HEK293 (cell line): ENCODE results near the gene SHCBP1L.

Experiments used
- CTCF ChIA-PET: fragments of 350-600 bp; formaldehyde crosslinking; extraction: SDS; loops from one replicate; lab custom pipeline; 2021; ENCODE audit warnings: antibody characterized with exemption; lab: Yijun Ruan, JAX
- POLR2A ChIA-PET: fragments of 300-600 bp; formaldehyde crosslinking; extraction: SDS; loops from one replicate; lab custom pipeline; 2020; ENCODE audit warnings: antibody characterized with exemption, inconsistent platforms; lab: Yijun Ruan, JAX
- H3K27ac ChIP-seq: fragments of 200-500 bp; sonication (Bioruptor generic); 2 replicates; pipeline ENCODE4 v1.5.1; 2014; ENCODE audit warnings: low read depth, low read length, control low read depth, inconsistent platforms; ENCODE audit errors: extremely low read depth
- H3K36me3 ChIP-seq, 2 experiments: fragments of 200-500 bp in 1 of 2; sonication (Bioruptor generic) in 1 of 2; 1 replicate in 1 of 2; 2 replicates in 1 of 2; pipeline ENCODE4 v1.5.1; 2014 to 2017; ENCODE audit warnings: inconsistent platforms in 2 of 2, low read length in 2 of 2; ENCODE audit not compliant: control insufficient read depth in 2 of 2, insufficient read depth in 1 of 2
- H3K4me1 ChIP-seq: fragments of 200-500 bp; sonication (Bioruptor generic); 2 replicates; pipeline ENCODE4 v1.5.1; 2014; ENCODE audit warnings: mild to moderate bottlenecking, low read length, inconsistent platforms; ENCODE audit not compliant: control insufficient read depth, insufficient read depth
- H3K4me3 ChIP-seq: 2 replicates; pipeline ENCODE4 v1.5.1; 2011; ENCODE audit warnings: low read depth, mild to moderate bottlenecking, control low read depth, low read length, moderate library complexity
- H3K9me3 ChIP-seq: fragments of 200-500 bp; sonication (Bioruptor generic); 2 replicates; pipeline ENCODE4 v1.5.1; 2014; ENCODE audit warnings: low read depth, low read length, inconsistent platforms; ENCODE audit not compliant: control insufficient read depth, insufficient read depth
- KLF7 ChIP-seq: fragments of 450-650 bp; formaldehyde crosslinking; IDR thresholded peaks from 2 replicates; pipeline ENCODE4 v1.5.1; 2016; ENCODE audit warnings: missing biosample characterization, missing genetic modification characterization, borderline replicate concordance
- SCRT2 ChIP-seq: fragments of 450-650 bp; formaldehyde crosslinking; IDR thresholded peaks from 2 replicates; pipeline ENCODE4 v1.5.1; 2016; ENCODE audit warnings: missing biosample characterization, missing genetic modification characterization
- SP7 ChIP-seq: fragments of 450-650 bp; formaldehyde crosslinking; IDR thresholded peaks from 2 replicates; pipeline ENCODE4 v1.5.1; 2016; ENCODE audit warnings: missing biosample characterization, missing genetic modification characterization
- ZBTB8A ChIP-seq: fragments of 450-650 bp; formaldehyde crosslinking; IDR thresholded peaks from 2 replicates; pipeline ENCODE4 v1.5.1; 2016; ENCODE audit warnings: missing biosample characterization, missing genetic modification characterization
- ZNF157 ChIP-seq: fragments of 450-650 bp; formaldehyde crosslinking; IDR thresholded peaks from 2 replicates; pipeline ENCODE4 v1.5.1; 2016; ENCODE audit warnings: missing biosample characterization, missing genetic modification characterization
- ZNF16 ChIP-seq: fragments of 450-650 bp; formaldehyde crosslinking; IDR thresholded peaks from 2 replicates; pipeline ENCODE4 v1.5.1; 2016; ENCODE audit warnings: low read depth, missing biosample characterization, missing genetic modification characterization
- ZNF174 ChIP-seq: fragments of 450-650 bp; formaldehyde crosslinking; IDR thresholded peaks from 2 replicates; pipeline ENCODE4 v1.5.0; 2017; ENCODE audit warnings: missing biosample characterization, mild to moderate bottlenecking, missing genetic modification characterization
- ZNF335 ChIP-seq: fragments of 450-650 bp; formaldehyde crosslinking; conservative IDR thresholded peaks from 2 replicates; pipeline ENCODE4 v1.5.1; 2016; ENCODE audit warnings: missing biosample characterization, missing genetic modification characterization
- ZNF354C ChIP-seq: fragments of 450-650 bp; formaldehyde crosslinking; IDR thresholded peaks from 2 replicates; pipeline ENCODE4 v1.5.1; 2016; ENCODE audit warnings: missing biosample characterization, missing genetic modification characterization, low read depth, borderline replicate concordance
- ZNF391 ChIP-seq: fragments of 450-650 bp; formaldehyde crosslinking; IDR thresholded peaks from 2 replicates; pipeline ENCODE4 v1.5.1; 2016; ENCODE audit warnings: low read depth, missing biosample characterization, missing genetic modification characterization, borderline replicate concordance
- ZNF48 ChIP-seq: fragments of 450-650 bp; formaldehyde crosslinking; IDR thresholded peaks from 2 replicates; pipeline ENCODE4 v1.5.1; 2016; ENCODE audit warnings: missing biosample characterization, missing genetic modification characterization
- ZNF514 ChIP-seq: fragments of 450-650 bp; formaldehyde crosslinking; IDR thresholded peaks from 2 replicates; pipeline ENCODE4 v1.5.1; 2016; ENCODE audit warnings: missing biosample characterization, missing genetic modification characterization
- ZNF600 ChIP-seq: fragments of 450-650 bp; formaldehyde crosslinking; IDR thresholded peaks from 2 replicates; pipeline ENCODE4 v1.5.1; 2016; ENCODE audit warnings: missing biosample characterization, missing genetic modification characterization
- ZNF610 ChIP-seq: fragments of 450-650 bp; formaldehyde crosslinking; IDR thresholded peaks from 2 replicates; pipeline ENCODE4 v1.5.1; 2016; ENCODE audit warnings: missing biosample characterization, missing genetic modification characterization, borderline replicate concordance
- ZNF623 ChIP-seq: fragments of 450-650 bp; formaldehyde crosslinking; IDR thresholded peaks from 2 replicates; pipeline ENCODE4 v1.5.1; 2016; ENCODE audit warnings: missing biosample characterization, missing genetic modification characterization
- ZNF629 ChIP-seq: fragments of 450-650 bp; formaldehyde crosslinking; IDR thresholded peaks from 2 replicates; pipeline ENCODE4 v1.5.1; 2017; ENCODE audit warnings: missing biosample characterization, missing genetic modification characterization
- ZNF785 ChIP-seq: fragments of 450-650 bp; formaldehyde crosslinking; IDR thresholded peaks from 2 replicates; pipeline ENCODE4 v1.5.1; 2016; ENCODE audit warnings: missing biosample characterization, missing genetic modification characterization
- ZNF843 ChIP-seq: fragments of 450-650 bp; formaldehyde crosslinking; IDR thresholded peaks from 2 replicates; pipeline ENCODE4 v1.5.1; 2016; ENCODE audit warnings: missing biosample characterization, missing genetic modification characterization
- TF ChIP-seq, protein P1 (sequence below): fragments of 450-650 bp; formaldehyde crosslinking; IDR thresholded peaks from 2 replicates; pipeline ENCODE4 v1.5.1; 2016; ENCODE audit warnings: missing biosample characterization, missing genetic modification characterization, low read depth
- TF ChIP-seq, protein P2 (sequence below): fragments of 450-650 bp; formaldehyde crosslinking; IDR thresholded peaks from 2 replicates; pipeline ENCODE4 v1.5.1; 2016; ENCODE audit warnings: missing biosample characterization, missing genetic modification characterization
- TF ChIP-seq, protein P3 (sequence below): fragments of 450-650 bp; formaldehyde crosslinking; IDR thresholded peaks from 2 replicates; pipeline ENCODE4 v1.5.1; 2016; ENCODE audit warnings: missing biosample characterization, missing genetic modification characterization
- TF ChIP-seq, protein P4 (sequence below): fragments of 450-650 bp; formaldehyde crosslinking; IDR thresholded peaks from 2 replicates; pipeline ENCODE4 v1.5.1; 2016; ENCODE audit warnings: missing biosample characterization, missing genetic modification characterization
- TF ChIP-seq, protein P5 (sequence below): fragments of 450-650 bp; formaldehyde crosslinking; IDR thresholded peaks from 2 replicates; pipeline ENCODE4 v1.5.1; 2016; ENCODE audit warnings: missing biosample characterization, missing genetic modification characterization

The SHCBP1L gene

DNA sequence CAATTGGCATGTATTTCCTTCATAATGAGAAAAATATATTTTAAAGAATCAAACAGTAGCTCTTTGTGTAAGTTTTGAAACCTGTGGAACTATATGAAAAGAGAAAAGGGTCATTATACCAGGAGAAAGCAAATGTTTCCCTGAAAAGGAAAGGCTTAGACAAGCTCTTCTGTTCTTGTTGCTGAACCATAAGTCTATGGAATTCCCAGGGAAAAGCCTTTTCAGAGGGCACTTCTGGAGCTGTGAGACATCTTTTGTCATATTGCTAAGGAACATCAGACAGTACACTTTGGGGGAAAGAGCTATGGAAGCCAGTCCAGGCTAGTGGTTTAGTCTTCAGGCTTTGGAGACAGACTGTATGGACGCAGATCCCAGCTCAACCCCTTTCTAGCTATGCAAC, 12.1 kb upstream of the SHCBP1L start (continued):
- TF ChIP-seq, protein P1, sequence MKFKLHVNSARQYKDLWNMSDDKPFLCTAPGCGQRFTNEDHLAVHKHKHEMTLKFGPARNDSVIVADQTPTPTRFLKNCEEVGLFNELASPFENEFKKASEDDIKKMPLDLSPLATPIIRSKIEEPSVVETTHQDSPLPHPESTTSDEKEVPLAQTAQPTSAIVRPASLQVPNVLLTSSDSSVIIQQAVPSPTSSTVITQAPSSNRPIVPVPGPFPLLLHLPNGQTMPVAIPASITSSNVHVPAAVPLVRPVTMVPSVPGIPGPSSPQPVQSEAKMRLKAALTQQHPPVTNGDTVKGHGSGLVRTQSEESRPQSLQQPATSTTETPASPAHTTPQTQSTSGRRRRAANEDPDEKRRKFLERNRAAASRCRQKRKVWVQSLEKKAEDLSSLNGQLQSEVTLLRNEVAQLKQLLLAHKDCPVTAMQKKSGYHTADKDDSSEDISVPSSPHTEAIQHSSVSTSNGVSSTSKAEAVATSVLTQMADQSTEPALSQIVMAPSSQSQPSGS (tag by site-specific recombination), result no peak
- no peak for TF ChIP-seq ZNF785 (tag by site-specific recombination)
- TF ChIP-seq SCRT2 (tag by site-specific recombination), result no peak
- TF ChIP-seq, protein P2, sequence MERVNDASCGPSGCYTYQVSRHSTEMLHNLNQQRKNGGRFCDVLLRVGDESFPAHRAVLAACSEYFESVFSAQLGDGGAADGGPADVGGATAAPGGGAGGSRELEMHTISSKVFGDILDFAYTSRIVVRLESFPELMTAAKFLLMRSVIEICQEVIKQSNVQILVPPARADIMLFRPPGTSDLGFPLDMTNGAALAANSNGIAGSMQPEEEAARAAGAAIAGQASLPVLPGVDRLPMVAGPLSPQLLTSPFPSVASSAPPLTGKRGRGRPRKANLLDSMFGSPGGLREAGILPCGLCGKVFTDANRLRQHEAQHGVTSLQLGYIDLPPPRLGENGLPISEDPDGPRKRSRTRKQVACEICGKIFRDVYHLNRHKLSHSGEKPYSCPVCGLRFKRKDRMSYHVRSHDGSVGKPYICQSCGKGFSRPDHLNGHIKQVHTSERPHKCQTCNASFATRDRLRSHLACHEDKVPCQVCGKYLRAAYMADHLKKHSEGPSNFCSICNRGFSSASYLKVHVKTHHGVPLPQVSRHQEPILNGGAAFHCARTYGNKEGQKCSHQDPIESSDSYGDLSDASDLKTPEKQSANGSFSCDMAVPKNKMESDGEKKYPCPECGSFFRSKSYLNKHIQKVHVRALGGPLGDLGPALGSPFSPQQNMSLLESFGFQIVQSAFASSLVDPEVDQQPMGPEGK, result no peak
- no peak for TF ChIP-seq ZNF623
- TF ChIP-seq, protein P3, sequence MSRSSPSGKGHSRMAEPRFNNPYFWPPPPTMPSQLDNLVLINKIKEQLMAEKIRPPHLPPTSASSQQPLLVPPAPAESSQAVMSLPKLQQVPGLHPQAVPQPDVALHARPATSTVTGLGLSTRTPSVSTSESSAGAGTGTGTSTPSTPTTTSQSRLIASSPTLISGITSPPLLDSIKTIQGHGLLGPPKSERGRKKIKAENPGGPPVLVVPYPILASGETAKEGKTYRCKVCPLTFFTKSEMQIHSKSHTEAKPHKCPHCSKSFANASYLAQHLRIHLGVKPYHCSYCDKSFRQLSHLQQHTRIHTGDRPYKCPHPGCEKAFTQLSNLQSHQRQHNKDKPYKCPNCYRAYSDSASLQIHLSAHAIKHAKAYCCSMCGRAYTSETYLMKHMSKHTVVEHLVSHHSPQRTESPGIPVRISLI, result no peak
- TF ChIP-seq ZNF174 (tag by site-specific recombination), result no peak
- TF ChIP-seq ZNF514, result no peak
- TF ChIP-seq ZNF391 (tag by site-specific recombination), result no peak
- TF ChIP-seq ZNF843 (tag by site-specific recombination), result no peak
- TF ChIP-seq ZNF610 (tag by site-specific recombination), result no peak
- no peak for TF ChIP-seq KLF7 (tag by site-specific recombination)

DNA sequence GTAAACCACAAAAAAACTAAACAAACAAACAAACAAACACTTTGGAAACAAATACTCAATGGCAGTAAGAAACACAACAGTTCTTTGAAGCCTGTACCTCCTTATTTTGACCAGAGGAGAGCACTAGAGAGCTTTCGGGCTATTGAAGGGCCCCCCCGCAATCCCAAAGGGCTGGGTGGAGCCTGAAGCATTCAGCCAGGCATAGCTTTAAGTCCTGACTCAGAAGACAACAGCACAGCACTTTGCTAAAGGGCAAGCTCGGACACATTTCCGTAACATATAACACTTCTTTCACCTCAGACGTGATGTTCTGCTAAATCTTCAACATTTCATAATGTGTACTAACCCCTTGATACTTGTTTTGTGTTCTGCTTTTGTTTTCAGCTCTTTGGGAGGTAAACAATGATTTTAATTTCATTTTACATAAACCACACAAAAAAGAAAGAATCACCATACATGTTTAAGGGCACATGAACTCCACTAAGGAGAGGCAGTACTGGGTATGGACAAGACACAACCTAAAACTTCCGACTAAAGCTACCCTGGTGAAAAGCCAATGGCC, 9.7 kb upstream of the SHCBP1L start:
- H3K9me3 ChIP-seq, result no peaks in the 10 kb centered on the region
- H3K4me1 ChIP-seq, result no peaks in the 10 kb centered on the region
- H3K4me3 ChIP-seq, result peak overlapping the region; percentile 9; the same call in 1 of the 2 replicates
- ChIA-PET CTCF (interaction anchor here (0.5 to 2.4 kb wide), 46 partner anchors 9 to 875 kb away, joined by 3 to 20 read pairs (median 4); partner anchors contain the start of gene SHCBP1L), POLR2A (interaction anchor here (0.8 to 1.1 kb wide), 3 partner anchors 61 to 177 kb away, joined by 3 to 5 read pairs (median 4); no protein-coding TSS in a partner anchor)
- no peak overlapping the region for H3K27ac ChIP-seq
- H3K36me3 ChIP-seq, result no peaks in the 10 kb centered on the region
- TF ChIP-seq ZNF48 (tag by site-specific recombination) (no peak), ZNF354C (tag by site-specific recombination) (no peak), ZNF335 (tag by site-specific recombination) (peak; percentile 53; the same call in 1 of the 2 replicates), SP7 (0 out of 2 replicates have a peak, but pooled peaks have one; percentile 31), ZNF157 (tag by site-specific recombination) (no peak), ZNF600 (peak; percentile 97), ZNF629 (peak; percentile 54; the same call in 1 of the 2 replicates), ZNF16 (no peak), ZBTB8A (tag by site-specific recombination) (peak; percentile 21; the same call in 1 of the 2 replicates)
- TF ChIP-seq, protein P4, sequence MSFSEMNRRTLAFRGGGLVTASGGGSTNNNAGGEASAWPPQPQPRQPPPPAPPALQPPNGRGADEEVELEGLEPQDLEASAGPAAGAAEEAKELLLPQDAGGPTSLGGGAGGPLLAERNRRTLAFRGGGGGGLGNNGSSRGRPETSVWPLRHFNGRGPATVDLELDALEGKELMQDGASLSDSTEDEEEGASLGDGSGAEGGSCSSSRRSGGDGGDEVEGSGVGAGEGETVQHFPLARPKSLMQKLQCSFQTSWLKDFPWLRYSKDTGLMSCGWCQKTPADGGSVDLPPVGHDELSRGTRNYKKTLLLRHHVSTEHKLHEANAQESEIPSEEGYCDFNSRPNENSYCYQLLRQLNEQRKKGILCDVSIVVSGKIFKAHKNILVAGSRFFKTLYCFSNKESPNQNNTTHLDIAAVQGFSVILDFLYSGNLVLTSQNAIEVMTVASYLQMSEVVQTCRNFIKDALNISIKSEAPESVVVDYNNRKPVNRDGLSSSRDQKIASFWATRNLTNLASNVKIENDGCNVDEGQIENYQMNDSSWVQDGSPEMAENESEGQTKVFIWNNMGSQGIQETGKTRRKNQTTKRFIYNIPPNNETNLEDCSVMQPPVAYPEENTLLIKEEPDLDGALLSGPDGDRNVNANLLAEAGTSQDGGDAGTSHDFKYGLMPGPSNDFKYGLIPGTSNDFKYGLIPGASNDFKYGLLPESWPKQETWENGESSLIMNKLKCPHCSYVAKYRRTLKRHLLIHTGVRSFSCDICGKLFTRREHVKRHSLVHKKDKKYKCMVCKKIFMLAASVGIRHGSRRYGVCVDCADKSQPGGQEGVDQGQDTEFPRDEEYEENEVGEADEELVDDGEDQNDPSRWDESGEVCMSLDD, result peak; percentile 79
- TF ChIP-seq, protein P2, result peak; percentile 92
- TF ChIP-seq, protein P5, sequence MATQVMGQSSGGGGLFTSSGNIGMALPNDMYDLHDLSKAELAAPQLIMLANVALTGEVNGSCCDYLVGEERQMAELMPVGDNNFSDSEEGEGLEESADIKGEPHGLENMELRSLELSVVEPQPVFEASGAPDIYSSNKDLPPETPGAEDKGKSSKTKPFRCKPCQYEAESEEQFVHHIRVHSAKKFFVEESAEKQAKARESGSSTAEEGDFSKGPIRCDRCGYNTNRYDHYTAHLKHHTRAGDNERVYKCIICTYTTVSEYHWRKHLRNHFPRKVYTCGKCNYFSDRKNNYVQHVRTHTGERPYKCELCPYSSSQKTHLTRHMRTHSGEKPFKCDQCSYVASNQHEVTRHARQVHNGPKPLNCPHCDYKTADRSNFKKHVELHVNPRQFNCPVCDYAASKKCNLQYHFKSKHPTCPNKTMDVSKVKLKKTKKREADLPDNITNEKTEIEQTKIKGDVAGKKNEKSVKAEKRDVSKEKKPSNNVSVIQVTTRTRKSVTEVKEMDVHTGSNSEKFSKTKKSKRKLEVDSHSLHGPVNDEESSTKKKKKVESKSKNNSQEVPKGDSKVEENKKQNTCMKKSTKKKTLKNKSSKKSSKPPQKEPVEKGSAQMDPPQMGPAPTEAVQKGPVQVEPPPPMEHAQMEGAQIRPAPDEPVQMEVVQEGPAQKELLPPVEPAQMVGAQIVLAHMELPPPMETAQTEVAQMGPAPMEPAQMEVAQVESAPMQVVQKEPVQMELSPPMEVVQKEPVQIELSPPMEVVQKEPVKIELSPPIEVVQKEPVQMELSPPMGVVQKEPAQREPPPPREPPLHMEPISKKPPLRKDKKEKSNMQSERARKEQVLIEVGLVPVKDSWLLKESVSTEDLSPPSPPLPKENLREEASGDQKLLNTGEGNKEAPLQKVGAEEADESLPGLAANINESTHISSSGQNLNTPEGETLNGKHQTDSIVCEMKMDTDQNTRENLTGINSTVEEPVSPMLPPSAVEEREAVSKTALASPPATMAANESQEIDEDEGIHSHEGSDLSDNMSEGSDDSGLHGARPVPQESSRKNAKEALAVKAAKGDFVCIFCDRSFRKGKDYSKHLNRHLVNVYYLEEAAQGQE (tag by site-specific recombination), result 0 out of 2 replicates have a peak, but pooled peaks have one; percentile 14
